ENCODE measurements around the gene MPRIP.

Gene MPRIP

DNA sequence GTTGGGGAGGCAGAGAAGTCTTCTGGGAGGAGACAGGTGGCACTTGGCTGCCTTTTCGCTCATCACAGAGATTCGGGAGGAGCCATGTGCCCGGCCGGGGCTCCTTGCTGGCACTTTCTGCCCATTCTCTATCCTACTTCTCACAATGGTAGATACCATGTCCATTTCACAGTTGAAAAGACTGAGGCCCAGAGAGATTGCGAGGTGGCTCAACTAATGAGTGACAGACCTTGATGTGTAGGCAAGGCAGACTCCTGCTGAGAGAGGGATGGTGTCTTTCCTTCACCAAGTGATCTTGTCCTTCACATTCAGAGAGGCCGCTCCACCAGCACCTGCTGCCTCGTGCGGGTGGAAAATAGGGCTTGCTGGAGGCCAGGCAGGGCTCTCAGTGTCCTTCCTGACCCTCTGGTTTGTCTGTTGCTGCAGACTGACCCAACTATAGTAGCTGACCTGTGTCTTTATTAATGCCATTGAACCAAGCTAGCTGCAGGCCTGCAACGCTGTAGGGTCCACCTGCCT, 42.1 kb downstream of the MPRIP start:
- Histone ChIP-seq H3K36me3 (replicated peaks) (peaks cover 21% of the 10 kb centered on the region), H3K27ac (no peak overlapping the region), H3K27me3 (replicated peaks) (no peaks in the 10 kb centered on the region), H3K4me3 (ENCODE audit: low read depth, low read length) (no peak overlapping the region)
- TF ChIP-seq CTCF (IDR thresholded peaks at IDR 0.05; ENCODE audit: low read depth, low read length, missing control alignments), result no peak
- DNase-seq, result no peak
- in situ Hi-C loops (cut with HindIII; ENCODE audit: low pct_ligation_motif_present, low sequenced_read_pairs), result no loop called here

GRCh38 chr17:17084941-17085340, 42.7 kb downstream of the MPRIP start:
- Histone ChIP-seq H3K4me3 (ENCODE audit: low read depth, low read length) (no peak overlapping the region), H3K36me3 (replicated peaks) (peaks cover 21% of the 10 kb centered on the region), H3K27ac (no peak overlapping the region), H3K27me3 (replicated peaks) (no peaks in the 10 kb centered on the region)
- no peak for DNase-seq
- in situ Hi-C loops (cut with HindIII; ENCODE audit: low pct_ligation_motif_present, low sequenced_read_pairs), result no loop called here
- no peak for TF ChIP-seq CTCF (IDR thresholded peaks at IDR 0.05; ENCODE audit: low read depth, low read length, missing control alignments)

DNA sequence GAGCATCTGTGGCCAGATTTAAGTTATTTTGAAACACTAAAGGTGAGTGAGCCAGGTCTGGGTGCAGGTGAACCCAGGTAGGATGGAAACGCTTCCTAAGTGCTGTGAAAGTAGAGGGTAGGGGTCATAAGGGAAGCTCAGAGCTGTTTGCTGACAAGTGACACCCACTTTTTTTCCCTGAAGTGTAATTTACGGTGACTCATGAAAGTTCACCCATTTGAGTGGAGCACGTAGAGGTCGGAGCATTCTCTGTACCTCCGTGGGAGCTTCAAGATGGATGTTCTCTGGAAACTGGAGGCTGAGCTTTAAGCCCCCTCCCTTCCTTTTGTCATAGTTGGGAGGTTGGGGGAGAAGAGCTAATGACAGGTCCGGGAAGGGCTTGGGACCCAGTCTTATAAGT, 44.3 kb downstream of the MPRIP start:
- no peak for TF ChIP-seq CTCF (IDR thresholded peaks at IDR 0.05; ENCODE audit: low read depth, low read length, missing control alignments)
- H3K36me3 ChIP-seq (replicated peaks), result peaks cover 31% of the 10 kb centered on the region
- no peak overlapping the region for H3K27ac ChIP-seq
- DNase-seq, result no peak
- no peak overlapping the region for H3K4me3 ChIP-seq (ENCODE audit: low read depth, low read length)
- no peaks in the 10 kb centered on the region for H3K27me3 ChIP-seq (replicated peaks)
- in situ Hi-C loops (cut with HindIII; ENCODE audit: low pct_ligation_motif_present, low sequenced_read_pairs), result no loop called here

GRCh38 chr17:17087424-17088015, 45.3 kb downstream of the MPRIP start:
- no peak for DNase-seq
- TF ChIP-seq CTCF (IDR thresholded peaks at IDR 0.05; ENCODE audit: low read depth, low read length, missing control alignments), result no peak
- in situ Hi-C loops (cut with HindIII; ENCODE audit: low pct_ligation_motif_present, low sequenced_read_pairs), result no loop called here
- Histone ChIP-seq H3K27ac (no peak overlapping the region), H3K27me3 (replicated peaks) (no peaks in the 10 kb centered on the region), H3K36me3 (replicated peaks) (peaks cover 33% of the 10 kb centered on the region), H3K4me3 (ENCODE audit: low read depth, low read length) (no peak overlapping the region)

GRCh38 chr17:17088086-17088485, 45.8 kb downstream of the MPRIP start:
- DNase-seq, result no peak
- no peak for TF ChIP-seq CTCF (IDR thresholded peaks at IDR 0.05; ENCODE audit: low read depth, low read length, missing control alignments)
- H3K36me3 ChIP-seq (replicated peaks), result peaks cover 29% of the 10 kb centered on the region
- no peak overlapping the region for H3K27ac ChIP-seq
- H3K27me3 ChIP-seq (replicated peaks), result no peaks in the 10 kb centered on the region
- in situ Hi-C loops (cut with HindIII; ENCODE audit: low pct_ligation_motif_present, low sequenced_read_pairs), result no loop called here
- H3K4me3 ChIP-seq (ENCODE audit: low read depth, low read length), result no peak overlapping the region
